CD4-positive, alpha-beta T cell treated with Interleukin-6 at 100 ng/mL for 8 hours (primary cell): ENCODE data around the gene C21orf91.
"Not testable (repeated sequence)": the region's sequence is repeated elsewhere in the genome, so short reads cannot be mapped to it uniquely, and the experiment has no call there.

Source experiments
- DNase-seq: peaks from one replicate; pipeline ENCODE4 v3.0.0-alpha.2; 2020; ENCODE audit warnings: mixed read lengths, low spot score

The C21orf91 gene

GRCh38 chr21:17777072-17777765, 41.9 kb downstream of the C21orf91 start:
- DNase-seq: no peak

GRCh38 chr21:17775431-17776126, 43.6 kb downstream of the C21orf91 start:
- peak; percentile 66 for DNase-seq

- not testable (repeated sequence) for DNase-seq
Observed at GRCh38 chr21:17775021-17775420, 44.1 kb downstream of the C21orf91 start.

GRCh38 chr21:17769447-17769845, 49.7 kb downstream of the C21orf91 start:
- no peak for DNase-seq

GRCh38 chr21:17768840-17769446, 50.2 kb downstream of the C21orf91 start:
- no peak for DNase-seq

GRCh38 chr21:17765207-17765606, 53.9 kb downstream of the C21orf91 start:
- no peak for DNase-seq

GRCh38 chr21:17763288-17764037, 55.7 kb downstream of the C21orf91 start:
- no peak for DNase-seq

- no peak for DNase-seq
Observed at GRCh38 chr21:17759511-17760178, 59.5 kb downstream of the C21orf91 start.

GRCh38 chr21:17758683-17759082, 60.5 kb downstream of the C21orf91 start:
- no peak for DNase-seq

GRCh38 chr21:17757671-17758070, 61.5 kb downstream of the C21orf91 start:
- no peak for DNase-seq

GRCh38 chr21:17753736-17754135, 65.4 kb downstream of the C21orf91 start:
- DNase-seq: no peak

GRCh38 chr21:17752171-17752570, 67.0 kb downstream of the C21orf91 start:
- DNase-seq: no peak

- no peak for DNase-seq
Observed at GRCh38 chr21:17746920-17747319, 72.2 kb downstream of the C21orf91 start.

- DNase-seq: no peak
Observed at GRCh38 chr21:17745086-17745485, 74.1 kb downstream of the C21orf91 start.

- no peak for DNase-seq
Observed at GRCh38 chr21:17742940-17743592, 76.1 kb downstream of the C21orf91 start.

GRCh38 chr21:17742181-17742580, 77.0 kb downstream of the C21orf91 start:
- DNase-seq: no peak
